RWPE2 (cell line): ENCODE measurements around the gene KLHL6.
A peak's percentile ranks its signal among the peaks of the same experiment; 100 is the strongest.

Experiments used
- ATAC-seq: fragments of 200-7000 bp; cut with Tn5 transposase; 3 replicates; pipeline ENCODE4 v1.9.1; 2021; ENCODE audit warnings: low read depth
- DNase-seq: peaks from one replicate; pipeline ENCODE4 v3.0.0-alpha.2; 2020; ENCODE audit warnings: low spot score
- H3K27ac ChIP-seq: fragments of 450-650 bp; 2 replicates; pipeline ENCODE4 v1.5.1; 2017; ENCODE audit warnings: mild to moderate bottlenecking; ENCODE audit not compliant: poor library complexity, severe bottlenecking
- H3K27me3 ChIP-seq: fragments of 250-450 bp; sonication (Bioruptor Pico); 2 replicates; pipeline ENCODE4 v1.5.1; 2021; ENCODE audit warnings: mild to moderate bottlenecking, moderate library complexity; ENCODE audit not compliant: insufficient read depth, poor library complexity, severe bottlenecking
- H3K36me3 ChIP-seq: fragments of 250-450 bp; sonication (Bioruptor Pico); 2 replicates; pipeline ENCODE4 v1.5.1; 2020; ENCODE audit warnings: low read depth, mild to moderate bottlenecking, moderate library complexity
- H3K4me1 ChIP-seq: fragments of 250-450 bp; sonication (Bioruptor Pico); 2 replicates; pipeline ENCODE4 v1.5.1; 2021; ENCODE audit warnings: mild to moderate bottlenecking, moderate library complexity; ENCODE audit not compliant: insufficient read depth, poor library complexity, severe bottlenecking
- H3K4me3 ChIP-seq: fragments of 250-450 bp; sonication (Bioruptor Pico); 2 replicates; pipeline ENCODE4 v1.5.1; 2021; ENCODE audit warnings: mild to moderate bottlenecking, moderate library complexity; ENCODE audit not compliant: severe bottlenecking
- H3K9me3 ChIP-seq: fragments of 250-450 bp; sonication (Bioruptor Pico); 2 replicates; pipeline ENCODE4 v1.5.1; 2021; ENCODE audit warnings: mild to moderate bottlenecking, moderate library complexity; ENCODE audit not compliant: severe bottlenecking
- CTCF ChIP-seq: fragments of 450-650 bp; IDR thresholded peaks from one replicate; pipeline ENCODE4 v1.5.1; 2017; ENCODE audit warnings: mild to moderate bottlenecking, moderate library complexity; ENCODE audit not compliant: poor library complexity, severe bottlenecking

Gene KLHL6

DNA sequence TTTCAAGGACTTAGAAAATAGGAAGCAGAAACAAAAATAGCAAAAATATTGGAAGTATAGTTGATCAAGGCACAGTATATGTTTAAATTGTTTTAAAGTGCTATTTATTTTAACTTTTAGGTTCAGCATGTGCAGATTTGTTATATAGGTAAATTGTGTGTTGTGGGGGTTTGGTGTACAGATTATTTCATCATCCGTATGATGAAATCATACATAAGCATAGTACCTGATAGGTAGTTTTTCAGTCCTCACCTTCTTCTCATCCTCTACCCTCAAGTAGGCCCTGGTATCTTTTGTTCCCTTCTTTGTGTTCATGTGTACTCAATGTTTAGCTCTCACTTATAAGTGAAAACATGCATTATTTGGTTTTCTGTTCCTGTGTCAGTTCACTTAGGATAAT lies 50.9 kb downstream of the KLHL6 start:
- ATAC-seq (no peak), DNase-seq (no peak)
- Histone ChIP-seq H3K4me3 (no peak overlapping the region), H3K4me1 (no peaks in the 10 kb centered on the region), H3K36me3 (no peaks in the 10 kb centered on the region), H3K27ac (no peak overlapping the region), H3K9me3 (no peaks in the 10 kb centered on the region), H3K27me3 (no peaks in the 10 kb centered on the region)
- no peak for TF ChIP-seq CTCF

- ATAC-seq (no peak), DNase-seq (no peak)
- no peak overlapping the region for H3K27ac ChIP-seq
- no peaks in the 10 kb centered on the region for H3K9me3 ChIP-seq
- H3K36me3 ChIP-seq = no peaks in the 10 kb centered on the region
- H3K4me3 ChIP-seq = no peak overlapping the region
- no peaks in the 10 kb centered on the region for H3K27me3 ChIP-seq
- no peak for TF ChIP-seq CTCF
- H3K4me1 ChIP-seq = no peaks in the 10 kb centered on the region
Observed at GRCh38 chr3:183503746-183504145, 51.8 kb downstream of the KLHL6 start.

- Histone ChIP-seq H3K36me3 (no peaks in the 10 kb centered on the region), H3K27me3 (no peaks in the 10 kb centered on the region), H3K27ac (no peak overlapping the region), H3K4me3 (no peak overlapping the region), H3K4me1 (no peaks in the 10 kb centered on the region), H3K9me3 (no peaks in the 10 kb centered on the region)
- peak; percentile 6 for DNase-seq
- no peak for TF ChIP-seq CTCF
- ATAC-seq = no peak
Observed at GRCh38 chr3:183502237-183503181, 53.0 kb downstream of the KLHL6 start.

DNA sequence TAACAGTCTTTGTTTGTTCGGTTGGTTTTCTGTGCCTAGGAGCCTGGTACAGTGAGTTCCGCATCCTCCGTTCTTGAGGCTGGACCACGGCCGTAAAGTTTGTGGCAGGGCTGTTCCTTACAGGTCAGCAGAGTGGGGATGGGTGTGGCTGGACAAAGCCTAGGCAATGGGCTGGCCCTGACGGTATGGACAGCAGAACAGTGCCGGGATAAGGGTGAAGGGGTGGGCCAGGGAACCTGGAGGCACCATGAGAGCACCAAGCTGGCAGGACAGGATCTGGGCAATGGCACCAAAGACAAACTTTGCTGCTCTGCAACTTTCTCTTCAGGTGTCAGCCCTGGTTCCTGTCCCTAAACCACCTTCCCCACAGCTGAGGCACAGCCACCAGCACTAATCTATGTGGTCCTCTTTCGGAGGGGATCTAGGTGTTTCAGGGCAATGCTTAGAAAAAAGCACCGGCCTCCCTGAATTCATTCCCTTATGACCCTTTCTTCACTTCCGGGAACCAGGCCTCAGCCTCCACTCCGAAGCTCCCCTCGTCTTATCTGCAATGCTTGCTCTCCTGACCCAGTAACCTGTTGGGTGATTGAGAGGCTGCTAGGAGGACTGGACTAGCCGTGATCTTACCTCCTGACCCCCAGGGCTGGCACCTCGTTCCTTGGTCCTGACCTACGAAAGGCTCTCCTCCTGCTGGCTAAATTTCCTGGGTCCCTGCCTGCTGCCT lies 54.4 kb downstream of the KLHL6 start:
- no peak for TF ChIP-seq CTCF
- DNase-seq = peak; percentile 21
- Histone ChIP-seq H3K4me3 (no peak overlapping the region), H3K27ac (no peak overlapping the region), H3K4me1 (no peaks in the 10 kb centered on the region), H3K27me3 (no peaks in the 10 kb centered on the region), H3K36me3 (no peaks in the 10 kb centered on the region), H3K9me3 (no peaks in the 10 kb centered on the region)
- no peak for ATAC-seq

DNA sequence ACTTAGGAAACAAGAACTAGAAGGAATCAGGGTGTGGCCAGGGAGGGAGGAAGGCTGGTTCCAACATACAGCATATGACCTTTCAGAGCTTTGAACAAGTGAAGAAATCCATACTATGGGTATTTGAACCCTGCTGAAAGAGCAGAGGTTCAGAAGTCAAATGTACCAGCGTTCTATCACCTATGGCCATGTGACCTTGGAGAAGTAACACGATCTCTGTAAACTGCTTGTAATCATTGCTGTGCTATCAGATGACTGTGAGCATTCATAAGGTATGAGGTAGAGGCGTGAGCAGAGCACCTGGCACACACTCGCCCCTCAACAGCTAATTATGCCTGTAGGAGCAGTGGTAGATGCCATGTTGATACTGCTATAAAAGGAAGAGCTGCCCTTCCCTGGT lies 55.2 kb downstream of the KLHL6 start:
- no peak for DNase-seq
- Histone ChIP-seq H3K36me3 (no peaks in the 10 kb centered on the region), H3K9me3 (no peaks in the 10 kb centered on the region)

More for the DNA sequence above, 55.2 kb downstream of the KLHL6 start:
- ATAC-seq = no peak
- no peak overlapping the region for H3K27ac ChIP-seq
- H3K4me3 ChIP-seq = no peak overlapping the region
- no peaks in the 10 kb centered on the region for H3K27me3 ChIP-seq
- TF ChIP-seq CTCF = no peak
- H3K4me1 ChIP-seq = no peaks in the 10 kb centered on the region
